Measurements from ENCODE around the gene SLC8A1.

Gene SLC8A1

DNA sequence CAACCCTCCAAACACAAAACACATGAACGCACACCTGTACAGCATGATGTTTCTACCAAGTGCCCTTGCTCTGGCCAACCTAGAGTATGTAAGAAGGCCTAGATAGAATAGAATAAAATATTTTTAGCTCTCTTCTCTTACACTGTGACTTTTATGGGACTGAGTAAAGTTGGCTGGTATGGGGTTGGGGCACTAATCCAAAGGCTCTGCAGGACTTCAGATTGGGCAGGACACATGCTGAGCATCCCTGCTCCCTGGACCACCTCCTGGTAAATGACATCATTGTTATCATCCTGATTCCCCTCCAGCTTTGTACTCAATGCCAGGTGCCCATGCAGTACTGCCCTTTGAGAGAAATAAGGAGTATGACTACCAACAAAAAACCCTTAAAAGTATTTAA lies 322.2 kb downstream of the SLC8A1 start:
- ChIA-PET CTCF (interaction anchor here (0.8 kb wide), 1 partner anchor 13 kb away, joined by 3 read pairs; no protein-coding TSS in a partner anchor), POLR2A (no interaction called here)
- TF ChIP-seq, protein P1, sequence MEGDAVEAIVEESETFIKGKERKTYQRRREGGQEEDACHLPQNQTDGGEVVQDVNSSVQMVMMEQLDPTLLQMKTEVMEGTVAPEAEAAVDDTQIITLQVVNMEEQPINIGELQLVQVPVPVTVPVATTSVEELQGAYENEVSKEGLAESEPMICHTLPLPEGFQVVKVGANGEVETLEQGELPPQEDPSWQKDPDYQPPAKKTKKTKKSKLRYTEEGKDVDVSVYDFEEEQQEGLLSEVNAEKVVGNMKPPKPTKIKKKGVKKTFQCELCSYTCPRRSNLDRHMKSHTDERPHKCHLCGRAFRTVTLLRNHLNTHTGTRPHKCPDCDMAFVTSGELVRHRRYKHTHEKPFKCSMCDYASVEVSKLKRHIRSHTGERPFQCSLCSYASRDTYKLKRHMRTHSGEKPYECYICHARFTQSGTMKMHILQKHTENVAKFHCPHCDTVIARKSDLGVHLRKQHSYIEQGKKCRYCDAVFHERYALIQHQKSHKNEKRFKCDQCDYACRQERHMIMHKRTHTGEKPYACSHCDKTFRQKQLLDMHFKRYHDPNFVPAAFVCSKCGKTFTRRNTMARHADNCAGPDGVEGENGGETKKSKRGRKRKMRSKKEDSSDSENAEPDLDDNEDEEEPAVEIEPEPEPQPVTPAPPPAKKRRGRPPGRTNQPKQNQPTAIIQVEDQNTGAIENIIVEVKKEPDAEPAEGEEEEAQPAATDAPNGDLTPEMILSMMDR (IDR thresholded peaks at IDR 0.05; ENCODE audit: control extremely low read depth, extremely low read depth, low read depth, missing control alignments), result no peak
- DNase-seq (ENCODE audit: extremely low spot score), result no peak

DNA sequence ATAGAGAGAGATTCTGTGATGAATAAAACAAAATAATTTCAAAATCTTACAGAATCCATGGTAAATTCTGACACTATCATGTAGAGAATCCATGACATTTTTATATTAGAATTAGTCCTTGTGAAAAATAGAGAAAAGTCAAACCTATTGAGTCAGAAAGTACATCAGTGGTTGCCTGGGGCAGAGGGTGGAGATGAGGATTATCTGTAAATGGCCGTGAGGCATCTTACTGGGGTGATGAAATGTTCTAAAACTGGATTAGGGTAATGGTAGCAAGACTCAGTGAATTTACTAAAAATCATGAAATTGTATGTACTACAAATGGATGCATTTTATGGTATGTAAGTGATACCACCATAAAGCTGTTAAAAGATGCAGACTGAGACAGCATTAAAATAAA lies 323.1 kb downstream of the SLC8A1 start:
- no peak for DNase-seq (ENCODE audit: extremely low spot score)
- ChIA-PET POLR2A (no interaction called here), CTCF (interaction anchor here (1.5 kb wide), 1 partner anchor 13 kb away, joined by 4 read pairs; no protein-coding TSS in a partner anchor)
- TF ChIP-seq, protein P1 (IDR thresholded peaks at IDR 0.05; ENCODE audit: control extremely low read depth, extremely low read depth, low read depth, missing control alignments), result no peak

DNA sequence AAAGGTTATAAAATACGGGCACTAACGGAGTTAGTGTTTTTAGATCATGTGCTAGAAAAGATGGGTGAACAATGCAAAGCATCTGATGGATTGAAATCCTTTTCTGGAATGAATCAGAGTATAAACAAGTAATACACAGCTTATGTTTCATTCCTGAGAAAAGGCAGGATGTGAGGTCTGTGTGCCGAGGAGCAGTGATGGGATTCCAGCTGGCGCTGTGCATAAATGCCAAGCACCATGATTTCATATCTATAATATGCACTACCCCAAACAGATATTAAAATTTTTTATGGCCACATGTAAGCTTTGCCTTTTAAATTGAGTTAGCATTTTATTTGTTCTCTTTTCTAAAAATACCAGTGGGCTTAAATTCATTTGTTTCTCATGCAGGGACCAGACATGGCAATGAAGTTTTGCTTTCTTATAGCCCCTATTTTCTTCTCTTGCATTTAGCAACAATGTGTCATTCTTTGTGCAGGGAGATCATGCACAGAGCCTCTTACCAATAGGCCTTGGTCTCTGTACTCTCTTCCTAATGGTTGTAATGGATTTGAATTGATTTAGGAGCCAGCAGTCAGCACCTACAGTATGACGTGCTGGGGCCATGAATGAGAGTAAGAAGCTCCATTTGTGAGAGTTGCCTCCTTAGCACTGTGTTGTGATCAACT lies 323.9 kb downstream of the SLC8A1 start:
- TF ChIP-seq, protein P1 (IDR thresholded peaks at IDR 0.05; ENCODE audit: control extremely low read depth, extremely low read depth, low read depth, missing control alignments), result no peak
- ChIA-PET CTCF (interaction anchor here (0.9 to 1.5 kb wide), 2 partner anchors 13 to 17 kb away, joined by 3 to 4 read pairs; no protein-coding TSS in a partner anchor), POLR2A (no interaction called here)
- DNase-seq (ENCODE audit: extremely low spot score), result no peak

DNA sequence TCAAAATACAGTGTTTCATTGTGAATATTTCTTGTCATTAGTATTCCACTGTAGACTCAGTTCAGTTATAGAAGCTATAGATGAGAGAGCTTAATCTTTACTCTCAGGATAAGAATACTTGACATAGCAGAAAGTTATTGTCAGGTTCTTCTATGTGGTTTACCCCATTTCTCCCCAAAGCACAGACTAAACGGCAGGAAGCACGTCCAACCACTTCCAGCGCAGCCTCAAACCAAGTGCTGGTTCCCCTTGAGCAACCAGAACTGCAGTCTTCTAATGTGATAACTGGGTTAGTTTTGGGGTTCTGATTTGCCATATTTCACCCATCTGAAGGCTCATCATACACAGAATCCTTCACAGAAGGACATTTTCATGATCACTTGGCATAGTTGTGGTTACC lies 324.7 kb downstream of the SLC8A1 start:
- POLR2A ChIA-PET, result no interaction called here
- TF ChIP-seq, protein P1 (IDR thresholded peaks at IDR 0.05; ENCODE audit: control extremely low read depth, extremely low read depth, low read depth, missing control alignments), result no peak
- DNase-seq (ENCODE audit: extremely low spot score), result no peak
- CTCF ChIA-PET, result interaction anchor here (0.9 kb wide), 1 partner anchor 16 kb away, joined by 3 read pairs; no protein-coding TSS in a partner anchor

DNA sequence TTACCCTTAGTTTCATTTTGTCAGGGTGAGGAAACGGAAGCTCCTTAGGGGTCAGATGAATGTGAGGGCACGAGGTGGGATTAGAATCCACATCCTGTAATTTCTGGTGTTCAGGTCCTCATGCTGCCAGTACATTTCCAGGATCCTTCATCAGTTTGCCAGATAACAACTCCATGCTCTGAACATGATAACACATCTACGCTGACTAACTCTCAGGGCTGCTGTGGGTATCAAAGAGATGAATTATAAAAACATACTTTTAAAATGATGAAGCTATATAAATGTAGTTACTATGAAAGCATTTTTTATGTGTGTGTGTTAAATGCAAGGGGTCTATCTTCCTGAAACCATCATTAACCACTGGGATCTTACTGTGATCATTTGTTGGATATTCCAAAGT lies 325.9 kb downstream of the SLC8A1 start:
- ChIA-PET POLR2A (no interaction called here), CTCF (interaction anchor here (1.0 to 1.1 kb wide), 2 partner anchors 21 to 32 kb away, joined by 3 to 4 read pairs; no protein-coding TSS in a partner anchor)
- TF ChIP-seq, protein P1 (IDR thresholded peaks at IDR 0.05; ENCODE audit: control extremely low read depth, extremely low read depth, low read depth, missing control alignments), result no peak
- DNase-seq (ENCODE audit: extremely low spot score), result no peak

DNA sequence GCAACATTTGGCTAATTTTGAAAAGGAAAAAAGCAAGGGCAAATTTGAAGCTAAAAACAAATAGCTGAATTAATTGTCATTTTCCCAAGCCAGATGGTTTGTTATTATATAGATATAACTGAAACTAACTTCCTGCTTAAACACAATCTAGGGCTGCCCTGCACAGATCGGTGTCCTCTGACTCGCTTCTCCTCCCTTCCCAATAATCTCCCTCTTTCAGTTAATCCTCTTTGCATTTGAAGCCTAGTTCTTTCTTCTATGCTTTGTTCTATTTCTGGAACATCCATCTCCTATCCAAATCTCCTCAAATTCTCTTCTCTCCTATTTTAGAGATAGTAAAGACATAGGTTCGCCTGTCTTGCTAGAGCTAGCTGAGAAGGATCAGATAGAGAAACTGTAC lies 328.1 kb downstream of the SLC8A1 start:
- ChIA-PET CTCF (no interaction called here), POLR2A (no interaction called here)
- no peak for DNase-seq (ENCODE audit: extremely low spot score)
- TF ChIP-seq, protein P1 (IDR thresholded peaks at IDR 0.05; ENCODE audit: control extremely low read depth, extremely low read depth, low read depth, missing control alignments), result no peak
